Heart left ventricle (tissue), 13 donors: ENCODE measurements around the gene UQCC2.

Source experiments
- POLR2A ChIP-seq, 2 donors: fragments of 450-650 bp; IDR thresholded peaks; one replicate each; pipeline ENCODE4 v1.6.1; 2017; ENCODE audit warnings: antibody characterized with exemption in 2 of 2, mild to moderate bottlenecking in 2 of 2, moderate library complexity in 2 of 2
- TF ChIP-seq, protein P1 (sequence below), 12 donors: fragments of 200-600 bp; sonication (generic) in 4 of 12; IDR thresholded peaks; one replicate each; pipeline versions ENCODE4 v1.5.0 to v1.8.0; 2018 to 2022; ENCODE audit warnings: antibody characterized with exemption in 12 of 12, mild to moderate bottlenecking in 5 of 12
- donor health status: ischemic (EF 13 %, LVEDD 7.1; RV severe dilation, severe dysfunction).
- donor health status: DM: no; HTN: yes; CAD: no.
- donor health status: DM: no; HTN: no; CAD: no.
- donor health status: ischemic (EF 25% LVEDD 6.9; RV normal size, moderate dysfunction).
- donor health status: ischemic (EF 25% LVEDD 5.7; RV mildly dilated, moderate dysfunction).
- donor health status: ischemic (EF 35%, LVEDD 5.7; RV mildly dilated, moderate dysfunction).
- donor health status: nonischemic (EF 11% LVEDD 7.7; RV severe dilation, severe dysfunction).
- donor health status: DM: yes; HTN: yes; CAD: no.
- donor health status: PGD.
- donor health status: ischemic (EF 29% LVEDD 5.4; RV normal size, mild dysfunction).
- donor health status: nonischemic (EF 23%, LVEDD 6.1; RV moderate dilation, normal function).

DNA sequence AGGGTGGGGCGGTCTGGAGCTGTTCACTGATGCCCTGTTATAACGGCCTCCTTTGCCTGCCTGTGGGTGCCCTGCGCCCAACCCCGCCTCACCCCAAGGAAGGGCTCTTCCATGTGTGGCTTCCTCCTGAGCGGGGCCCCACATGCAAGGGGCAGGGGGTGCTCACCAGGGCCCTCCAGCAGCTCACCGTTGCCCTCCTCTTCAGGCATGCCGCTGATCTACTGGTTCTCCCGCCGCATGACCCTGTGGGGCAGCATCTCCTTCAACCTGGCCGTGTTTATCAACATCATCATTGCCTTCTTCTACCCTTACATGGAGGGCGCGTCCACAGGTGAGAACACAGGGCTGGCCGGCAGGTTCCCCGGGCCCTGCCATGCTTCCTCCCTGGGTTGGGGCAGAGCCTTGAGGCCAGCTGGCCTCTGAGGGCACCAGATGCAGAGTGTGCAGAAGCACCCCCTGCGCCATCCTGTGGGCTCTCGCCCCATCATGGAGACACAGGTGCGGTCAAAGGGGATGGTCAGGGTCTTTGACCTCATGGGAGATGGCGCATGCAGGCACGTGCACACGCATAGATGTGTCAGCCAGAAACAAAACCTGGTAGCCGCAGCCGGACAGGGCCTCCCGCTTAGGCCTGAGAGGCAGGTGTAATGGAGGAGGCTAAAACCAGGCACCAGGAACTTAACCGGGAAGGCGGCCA is 22.9 kb downstream of the UQCC2 start:
- TF ChIP-seq, protein P1, sequence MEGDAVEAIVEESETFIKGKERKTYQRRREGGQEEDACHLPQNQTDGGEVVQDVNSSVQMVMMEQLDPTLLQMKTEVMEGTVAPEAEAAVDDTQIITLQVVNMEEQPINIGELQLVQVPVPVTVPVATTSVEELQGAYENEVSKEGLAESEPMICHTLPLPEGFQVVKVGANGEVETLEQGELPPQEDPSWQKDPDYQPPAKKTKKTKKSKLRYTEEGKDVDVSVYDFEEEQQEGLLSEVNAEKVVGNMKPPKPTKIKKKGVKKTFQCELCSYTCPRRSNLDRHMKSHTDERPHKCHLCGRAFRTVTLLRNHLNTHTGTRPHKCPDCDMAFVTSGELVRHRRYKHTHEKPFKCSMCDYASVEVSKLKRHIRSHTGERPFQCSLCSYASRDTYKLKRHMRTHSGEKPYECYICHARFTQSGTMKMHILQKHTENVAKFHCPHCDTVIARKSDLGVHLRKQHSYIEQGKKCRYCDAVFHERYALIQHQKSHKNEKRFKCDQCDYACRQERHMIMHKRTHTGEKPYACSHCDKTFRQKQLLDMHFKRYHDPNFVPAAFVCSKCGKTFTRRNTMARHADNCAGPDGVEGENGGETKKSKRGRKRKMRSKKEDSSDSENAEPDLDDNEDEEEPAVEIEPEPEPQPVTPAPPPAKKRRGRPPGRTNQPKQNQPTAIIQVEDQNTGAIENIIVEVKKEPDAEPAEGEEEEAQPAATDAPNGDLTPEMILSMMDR (IDR thresholded peaks at IDR 0.05), result no peak
- no peak for TF ChIP-seq POLR2A (IDR thresholded peaks at IDR 0.05)
